ENCODE measurements around the gene CAMK1D. TPM values are rescaled to one million over a fixed set of nuclear protein-coding genes. Genes with fewer than 3 reads are reported as not detected.

CAMK1D gene
- total RNA-seq, 1 donor from 2014 or later, result 12.8 TPM

GRCh38 chr10:12730809-12731519 is 381.6 kb downstream of the CAMK1D start:
- Histone ChIP-seq H3K27ac (peak overlapping the region; percentile 71), H3K4me3 (peak overlapping the region in 1 of 2 donors; percentile 31), H3K9me3 (no peaks in the 10 kb centered on the region), H3K36me3 (no peaks in the 10 kb centered on the region), H3K4me1 (peaks cover 31% of the 10 kb centered on the region), H3K27me3 (no peaks in the 10 kb centered on the region)
- peak; percentile 21 to 50 for TF ChIP-seq POLR2AphosphoS5 (IDR thresholded peaks at IDR 0.05; ENCODE audit: insufficient read depth in 1 of 2, low read depth in 1 of 2)
- no peak for TF ChIP-seq CTCF (IDR thresholded peaks at IDR 0.05)
- no peak for TF ChIP-seq POLR2A (IDR thresholded peaks at IDR 0.05)
- no peak for DNase-seq (ENCODE audit: extremely low spot score in 2 of 2)
- intact Hi-C loops (cut with DNase I), result no loop called here

GRCh38 chr10:12733271-12733670 is 383.9 kb downstream of the CAMK1D start:
- H3K9me3 ChIP-seq, result no peaks in the 10 kb centered on the region
- TF ChIP-seq POLR2A (IDR thresholded peaks at IDR 0.05) (no peak), POLR2AphosphoS5 (IDR thresholded peaks at IDR 0.05; ENCODE audit: insufficient read depth in 1 of 2, low read depth in 1 of 2) (no peak), CTCF (IDR thresholded peaks at IDR 0.05) (no peak)
- H3K4me1 ChIP-seq, result peaks cover 13% of the 10 kb centered on the region
- intact Hi-C loops (cut with DNase I), result no loop called here
- no peak overlapping the region for H3K4me3 ChIP-seq
- H3K27ac ChIP-seq, result no peak overlapping the region
- no peaks in the 10 kb centered on the region for H3K27me3 ChIP-seq
- H3K36me3 ChIP-seq, result no peaks in the 10 kb centered on the region
- DNase-seq (ENCODE audit: extremely low spot score in 2 of 2), result no peak

- no peak for DNase-seq (ENCODE audit: extremely low spot score in 2 of 2)
- Histone ChIP-seq H3K27ac (no peak overlapping the region), H3K36me3 (no peaks in the 10 kb centered on the region), H3K4me1 (no peaks in the 10 kb centered on the region), H3K27me3 (no peaks in the 10 kb centered on the region), H3K4me3 (no peak overlapping the region), H3K9me3 (no peaks in the 10 kb centered on the region)
- intact Hi-C loops (cut with DNase I), result no loop called here
- TF ChIP-seq POLR2A (IDR thresholded peaks at IDR 0.05), result no peak
- TF ChIP-seq POLR2AphosphoS5 (IDR thresholded peaks at IDR 0.05; ENCODE audit: insufficient read depth in 1 of 2, low read depth in 1 of 2), result no peak
- no peak for TF ChIP-seq CTCF (IDR thresholded peaks at IDR 0.05)
These were observed 386.6 kb downstream of the CAMK1D start for GRCh38 chr10:12735843-12736462.

- peaks cover 7% of the 10 kb centered on the region for H3K4me1 ChIP-seq
- H3K27ac ChIP-seq, result no peak overlapping the region
- intact Hi-C loops (cut with DNase I), result no loop called here
- no peaks in the 10 kb centered on the region for H3K27me3 ChIP-seq
- no peak overlapping the region for H3K4me3 ChIP-seq
- no peaks in the 10 kb centered on the region for H3K36me3 ChIP-seq
- no peak for DNase-seq (ENCODE audit: extremely low spot score in 2 of 2)
- no peaks in the 10 kb centered on the region for H3K9me3 ChIP-seq
- TF ChIP-seq POLR2A (IDR thresholded peaks at IDR 0.05), result no peak
- TF ChIP-seq CTCF (IDR thresholded peaks at IDR 0.05), result no peak
- TF ChIP-seq POLR2AphosphoS5 (IDR thresholded peaks at IDR 0.05; ENCODE audit: insufficient read depth in 1 of 2, low read depth in 1 of 2), result no peak
These were observed 391.5 kb downstream of the CAMK1D start for GRCh38 chr10:12740813-12741212.

- no peak overlapping the region for H3K4me3 ChIP-seq
- DNase-seq (ENCODE audit: extremely low spot score in 2 of 2), result no peak
- peak overlapping the region; percentile 70 for H3K27ac ChIP-seq
- H3K9me3 ChIP-seq, result no peaks in the 10 kb centered on the region
- H3K36me3 ChIP-seq, result no peaks in the 10 kb centered on the region
- TF ChIP-seq POLR2A (IDR thresholded peaks at IDR 0.05) (no peak), POLR2AphosphoS5 (IDR thresholded peaks at IDR 0.05; ENCODE audit: insufficient read depth in 1 of 2, low read depth in 1 of 2) (no peak), CTCF (IDR thresholded peaks at IDR 0.05) (no peak)
- H3K27me3 ChIP-seq, result no peaks in the 10 kb centered on the region
- H3K4me1 ChIP-seq, result peaks cover 7% of the 10 kb centered on the region
- intact Hi-C loops (cut with DNase I), result no loop called here
These were observed 392.0 kb downstream of the CAMK1D start for GRCh38 chr10:12741360-12741804.
